HG03558 (cell line): ENCODE measurements around the gene DARS2.
"Not testable (repeated sequence)": the region's sequence is repeated elsewhere in the genome, so short reads cannot be mapped to it uniquely, and the experiment has no call there.

Experiments used
- ATAC-seq: cut with Tn5 transposase; IDR thresholded peaks from one replicate; pipeline ENCODE4 v1.9.1; 2021; ENCODE audit warnings: moderate number of reproducible peaks; ENCODE audit not compliant: unreplicated experiment; ENCODE audit errors: extremely low read depth

Gene DARS2, protein sequence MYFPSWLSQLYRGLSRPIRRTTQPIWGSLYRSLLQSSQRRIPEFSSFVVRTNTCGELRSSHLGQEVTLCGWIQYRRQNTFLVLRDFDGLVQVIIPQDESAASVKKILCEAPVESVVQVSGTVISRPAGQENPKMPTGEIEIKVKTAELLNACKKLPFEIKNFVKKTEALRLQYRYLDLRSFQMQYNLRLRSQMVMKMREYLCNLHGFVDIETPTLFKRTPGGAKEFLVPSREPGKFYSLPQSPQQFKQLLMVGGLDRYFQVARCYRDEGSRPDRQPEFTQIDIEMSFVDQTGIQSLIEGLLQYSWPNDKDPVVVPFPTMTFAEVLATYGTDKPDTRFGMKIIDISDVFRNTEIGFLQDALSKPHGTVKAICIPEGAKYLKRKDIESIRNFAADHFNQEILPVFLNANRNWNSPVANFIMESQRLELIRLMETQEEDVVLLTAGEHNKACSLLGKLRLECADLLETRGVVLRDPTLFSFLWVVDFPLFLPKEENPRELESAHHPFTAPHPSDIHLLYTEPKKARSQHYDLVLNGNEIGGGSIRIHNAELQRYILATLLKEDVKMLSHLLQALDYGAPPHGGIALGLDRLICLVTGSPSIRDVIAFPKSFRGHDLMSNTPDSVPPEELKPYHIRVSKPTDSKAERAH

DNA sequence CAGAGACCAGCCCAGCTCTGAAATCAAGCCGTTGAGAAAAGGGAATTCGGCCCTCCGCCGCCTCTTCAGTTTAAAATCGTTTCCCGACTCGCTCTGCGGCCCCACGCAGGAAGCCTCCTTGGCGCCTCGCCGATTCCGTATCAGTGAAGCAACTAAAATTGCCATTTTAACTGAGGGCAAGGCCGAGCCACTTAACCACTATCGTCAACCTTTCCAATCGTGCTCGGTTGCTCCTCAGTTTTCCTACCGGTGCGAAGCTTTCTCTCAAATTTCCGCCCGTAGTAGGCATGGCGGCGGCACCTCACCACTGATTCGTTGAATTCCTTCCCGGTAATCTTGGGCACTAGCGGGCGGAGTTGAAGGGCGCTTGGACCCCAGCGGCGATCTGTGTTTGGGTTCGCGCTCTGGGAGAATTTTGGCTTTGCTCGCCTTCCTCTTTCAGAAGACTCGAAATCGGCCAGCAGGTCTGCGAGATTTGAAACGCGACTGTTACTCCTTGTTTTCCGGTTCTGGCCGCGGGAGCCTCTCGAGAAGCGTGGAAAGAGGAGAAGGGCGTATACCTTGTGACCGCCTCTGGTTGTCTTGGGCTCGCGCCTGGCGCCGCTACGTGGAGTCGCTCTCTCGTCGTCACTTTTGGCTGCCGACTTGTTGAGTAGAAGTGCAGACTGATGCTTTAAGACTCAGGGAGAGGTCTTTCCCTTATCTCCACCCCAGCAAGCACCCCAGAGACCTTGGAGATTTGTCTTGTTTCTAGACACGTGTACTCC, at the start of gene DARS2, which contains the start of gene CENPL:
Gene DARS2, plus strand, starts transcription at position 359 of the 767 bp plus-strand sequence. CDS start 557 bp downstream, outside the sequence.
Gene CENPL, minus strand, starts transcription at position 569 of the 767 bp plus-strand sequence. CDS start 13,584 bp downstream, outside the sequence.
- peak; percentile 80 for ATAC-seq

DNA sequence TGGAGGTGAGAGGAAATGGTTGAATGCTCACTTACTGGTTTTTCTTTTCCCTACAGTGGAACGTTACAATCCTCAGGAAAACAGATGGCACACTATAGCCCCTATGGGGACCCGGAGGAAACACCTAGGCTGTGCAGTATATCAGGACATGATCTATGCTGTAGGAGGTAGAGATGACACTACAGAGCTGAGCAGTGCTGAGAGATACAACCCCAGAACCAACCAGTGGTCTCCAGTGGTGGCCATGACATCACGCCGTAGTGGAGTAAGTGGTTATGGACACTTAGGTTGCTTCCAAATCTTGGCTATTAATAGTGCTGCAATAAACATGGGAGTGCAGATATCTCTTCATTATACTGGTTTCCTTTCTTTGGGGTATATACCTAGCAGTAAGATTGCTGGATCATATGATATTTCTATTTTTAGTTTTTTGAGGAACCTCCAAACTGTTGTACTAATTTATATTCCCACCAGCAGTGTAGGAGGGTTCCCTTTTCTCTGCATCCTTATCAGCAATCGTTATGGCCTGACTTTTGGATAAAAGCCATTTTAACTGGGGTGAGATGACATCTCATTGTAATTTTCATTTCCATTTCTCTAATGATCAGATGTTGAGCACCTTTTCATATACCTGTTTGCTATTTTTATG, 48.8 kb upstream of the DARS2 start:
- ATAC-seq, result no peak

DNA sequence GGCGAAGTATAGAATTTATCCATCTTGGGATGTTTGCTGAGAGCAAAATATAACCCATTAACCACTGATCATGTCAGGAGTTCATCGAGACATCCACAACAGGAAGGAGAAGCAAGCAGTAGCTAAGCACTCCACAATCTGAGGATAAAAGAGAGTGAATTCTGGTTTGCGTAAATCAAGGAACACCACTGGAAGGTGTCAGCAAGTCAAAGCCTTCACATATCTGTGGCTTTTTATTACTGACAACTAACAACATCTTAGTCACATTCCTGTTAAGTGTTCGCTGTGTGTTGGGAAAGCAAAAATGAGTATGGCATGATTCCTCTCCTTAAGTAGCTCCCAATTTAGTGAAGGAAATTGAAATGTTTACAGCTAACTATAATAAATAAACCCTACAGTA, 44.5 kb upstream of the DARS2 start:
- ATAC-seq, result no peak

DNA sequence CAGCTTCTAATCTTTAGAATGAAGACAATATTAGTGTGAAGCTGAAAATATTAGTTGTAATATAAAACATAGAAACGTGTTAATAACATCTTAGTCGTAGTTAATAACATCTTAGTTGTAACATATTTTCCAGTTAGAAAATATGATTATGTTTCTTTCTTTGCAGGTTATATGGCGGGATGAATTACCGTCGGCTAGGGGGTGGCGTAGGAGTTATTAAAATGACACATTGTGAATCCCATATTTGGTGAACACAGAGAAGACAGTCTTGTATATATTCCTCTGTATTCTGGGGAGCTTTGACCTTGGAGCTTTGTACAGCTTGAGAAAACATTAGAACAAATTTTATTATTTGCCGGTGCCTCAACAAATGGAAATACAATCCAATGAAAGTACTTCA, 39.5 kb upstream of the DARS2 start:
- no peak for ATAC-seq

DNA sequence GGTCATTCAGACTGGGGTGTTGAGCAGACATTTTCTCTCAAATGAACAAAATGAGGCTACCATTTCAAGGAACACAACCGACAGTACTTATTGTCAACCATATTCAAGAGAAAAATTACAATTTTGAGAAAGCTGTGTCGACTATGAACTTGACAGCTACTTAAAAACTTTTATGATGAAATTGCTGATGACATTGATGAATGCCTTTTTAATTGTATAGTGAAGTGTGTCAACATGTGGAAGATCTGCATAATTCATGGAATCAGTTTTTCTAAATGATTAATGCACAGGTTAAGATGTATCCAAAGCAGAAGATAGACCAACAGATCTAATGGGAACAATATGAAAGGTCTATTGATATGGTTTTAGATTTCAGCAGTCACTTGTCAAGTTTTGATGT, 34.6 kb upstream of the DARS2 start:
- ATAC-seq, result no peak

DNA sequence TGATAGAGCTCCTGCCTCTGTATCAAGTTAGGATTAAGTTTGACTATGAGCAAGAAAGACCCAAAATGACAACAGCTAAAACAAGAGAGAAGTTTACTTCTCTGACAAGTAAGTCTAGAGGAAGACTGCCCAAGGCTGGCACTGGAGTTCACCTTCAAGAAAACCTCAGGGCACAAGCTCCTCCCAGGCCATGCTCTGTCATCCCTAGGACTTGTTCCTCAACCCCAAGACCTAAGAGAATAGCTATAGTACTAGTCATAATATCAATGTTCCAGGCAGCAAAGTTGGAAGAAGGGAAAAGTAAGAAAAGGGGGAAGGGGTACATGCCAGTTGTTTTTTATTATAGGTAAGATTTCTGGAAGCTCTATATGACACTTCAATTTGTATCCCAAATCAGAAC, 26.4 kb upstream of the DARS2 start:
- no peak for ATAC-seq

DNA sequence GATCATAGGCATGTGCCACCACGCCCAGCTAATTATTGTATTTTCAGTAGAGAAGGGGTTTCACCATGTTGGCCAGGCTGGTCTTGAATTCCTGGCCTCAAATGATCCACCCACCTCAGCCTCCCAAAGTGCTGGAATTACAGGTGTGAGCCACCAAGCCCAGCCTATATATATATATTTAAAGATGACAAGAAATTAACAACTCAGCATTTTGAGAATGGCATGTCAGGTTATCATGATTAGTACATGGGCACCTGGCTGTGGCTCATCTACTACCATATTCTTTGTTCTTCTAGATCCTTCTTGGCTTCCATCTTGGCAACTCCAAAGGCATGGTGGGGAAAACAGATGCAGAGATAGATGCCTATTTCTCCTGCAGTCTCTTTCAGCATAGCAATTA, 24.5 kb upstream of the DARS2 start:
- ATAC-seq, result not testable (repeated sequence)

DNA sequence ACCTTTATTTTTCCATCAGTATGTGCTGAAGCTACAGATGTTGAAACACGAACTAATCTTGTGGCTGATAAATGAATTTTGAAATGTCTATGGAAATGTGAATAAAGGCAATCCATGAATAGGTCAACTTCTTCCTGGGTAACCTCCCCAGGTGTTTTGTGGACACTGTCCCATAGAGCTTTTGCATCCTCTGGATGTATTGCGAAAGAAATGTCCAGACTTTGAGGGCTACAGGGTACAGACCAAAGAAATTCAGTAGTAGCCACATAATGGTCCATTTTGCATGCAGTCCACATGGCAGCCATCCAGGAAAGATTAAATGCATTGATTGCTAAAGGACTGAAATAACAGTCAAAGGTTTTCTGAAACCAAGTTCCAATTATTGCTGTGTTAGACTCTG, 21.5 kb upstream of the DARS2 start:
- ATAC-seq, result no peak

DNA sequence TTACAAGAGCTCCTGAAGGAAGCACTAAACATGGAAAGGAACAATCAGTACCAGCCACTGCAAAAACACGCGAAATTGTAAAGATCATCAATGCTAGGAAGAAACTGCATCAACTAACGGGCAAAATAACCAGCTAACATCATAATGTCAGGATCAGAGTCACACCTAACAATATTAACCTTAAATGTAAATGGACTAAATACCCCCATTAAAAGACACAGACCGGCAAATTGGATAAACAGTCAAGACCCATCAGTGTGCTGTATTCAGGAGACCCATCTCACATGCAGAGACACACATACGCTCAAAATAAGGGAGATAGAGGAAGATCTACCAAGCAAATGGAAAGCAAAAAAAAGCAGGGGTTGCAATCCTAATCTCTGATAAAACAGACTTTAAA, 10.8 kb upstream of the DARS2 start:
- ATAC-seq, result not testable (repeated sequence)

DNA sequence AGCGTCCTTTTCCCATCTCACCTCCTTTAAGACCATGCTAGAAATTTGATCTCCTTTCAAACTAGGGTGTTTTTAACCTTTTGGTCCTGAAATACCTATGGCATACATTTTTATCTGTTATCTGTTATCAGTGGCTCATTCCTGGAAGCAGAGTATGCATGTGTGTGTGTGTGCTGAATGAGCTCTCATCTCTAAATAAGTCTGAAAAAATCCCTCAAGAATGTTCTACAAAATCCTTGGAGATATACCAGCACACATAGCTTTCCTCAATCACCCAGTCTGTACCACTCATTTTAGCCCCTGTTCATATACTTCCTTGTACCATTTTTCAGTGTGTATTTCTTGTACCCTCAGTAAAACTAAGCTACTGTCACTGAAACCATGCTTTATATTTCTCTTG, 6.0 kb upstream of the DARS2 start:
- no peak for ATAC-seq

DNA sequence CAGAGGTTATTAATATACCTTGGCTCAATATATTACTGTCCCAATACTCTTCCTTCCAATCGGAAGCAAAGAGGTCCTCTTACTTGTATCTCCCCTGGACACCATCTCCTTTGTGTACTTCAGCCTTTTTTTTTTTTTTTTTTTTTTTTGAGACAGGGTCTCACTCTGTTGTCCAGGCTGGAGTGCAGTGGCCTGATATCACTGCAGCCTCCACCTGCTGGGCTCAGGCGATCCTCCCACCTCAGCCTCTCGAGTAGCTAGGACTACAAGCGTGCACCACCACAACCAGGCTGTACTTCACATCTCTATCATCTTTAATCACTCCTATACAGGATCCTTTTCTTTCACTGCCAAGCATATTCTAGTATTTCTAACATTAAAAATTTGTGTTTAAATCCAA, 2.8 kb upstream of the DARS2 start:
- no peak for ATAC-seq

DNA sequence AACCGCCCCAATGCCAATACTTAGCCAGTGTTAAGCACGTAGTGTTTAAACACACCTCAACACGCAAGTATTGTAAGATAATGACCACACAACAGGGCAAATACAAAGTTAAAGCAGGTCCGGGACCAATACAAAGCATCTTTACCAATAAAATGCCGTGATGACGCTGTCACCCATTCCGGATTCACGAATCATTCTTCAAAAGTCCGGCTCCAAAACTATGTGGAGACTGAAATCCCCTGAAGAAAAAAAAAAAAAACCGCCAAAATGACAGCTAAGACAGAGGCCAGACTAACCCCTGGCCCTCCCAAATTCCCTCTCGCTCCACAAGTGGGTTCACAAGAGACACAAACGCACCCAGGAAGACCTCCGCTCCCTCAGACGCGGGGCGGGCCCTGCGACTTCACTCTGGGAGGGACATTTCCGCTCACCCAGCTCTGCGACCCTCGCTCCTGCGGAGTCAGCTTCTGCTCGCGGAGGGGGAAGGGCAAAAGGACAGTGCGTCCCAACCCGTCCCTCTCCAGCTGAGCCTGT, 625 bp upstream of the DARS2 start:
- ATAC-seq, result peak; percentile 21

DNA sequence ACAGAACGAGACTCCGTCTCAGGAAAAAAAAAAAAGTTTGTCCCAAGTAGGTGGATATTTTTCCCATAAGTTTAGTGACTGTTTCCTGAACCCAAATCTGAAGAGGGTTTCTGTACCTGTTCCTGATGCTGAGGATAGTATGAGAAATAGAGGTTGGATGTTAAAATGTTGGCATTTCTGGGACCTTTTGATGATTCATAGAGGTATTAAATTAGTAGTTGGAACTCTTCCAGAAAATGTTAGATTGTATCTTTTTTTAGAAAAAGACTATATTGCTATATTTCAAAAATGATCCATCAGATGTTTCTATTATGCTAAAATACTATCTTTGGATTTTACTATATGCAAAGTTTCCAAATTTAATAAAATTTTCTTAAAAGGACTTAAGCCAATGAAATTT, 3.1 kb downstream of the DARS2 start:
- ATAC-seq, result no peak

DNA sequence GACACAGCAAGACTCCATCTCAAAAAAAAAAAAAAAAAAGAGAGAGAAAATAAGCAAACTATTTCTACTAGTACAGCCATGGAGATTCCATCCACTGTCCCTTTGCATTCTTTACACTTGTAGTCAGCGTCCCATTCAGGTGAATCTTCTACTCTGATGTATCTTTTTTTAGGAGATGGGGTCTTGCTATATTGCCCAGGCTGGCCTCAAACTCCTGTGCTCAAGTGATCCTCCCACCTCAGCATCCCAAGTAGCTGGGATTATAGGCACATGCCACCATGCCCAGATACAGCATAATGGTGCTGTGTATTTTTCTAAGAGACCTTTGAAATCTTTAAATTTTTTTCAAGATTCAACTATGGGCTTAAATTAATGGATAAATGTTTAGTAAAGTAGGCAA, 8.3 kb downstream of the DARS2 start:
- no peak for ATAC-seq

DNA sequence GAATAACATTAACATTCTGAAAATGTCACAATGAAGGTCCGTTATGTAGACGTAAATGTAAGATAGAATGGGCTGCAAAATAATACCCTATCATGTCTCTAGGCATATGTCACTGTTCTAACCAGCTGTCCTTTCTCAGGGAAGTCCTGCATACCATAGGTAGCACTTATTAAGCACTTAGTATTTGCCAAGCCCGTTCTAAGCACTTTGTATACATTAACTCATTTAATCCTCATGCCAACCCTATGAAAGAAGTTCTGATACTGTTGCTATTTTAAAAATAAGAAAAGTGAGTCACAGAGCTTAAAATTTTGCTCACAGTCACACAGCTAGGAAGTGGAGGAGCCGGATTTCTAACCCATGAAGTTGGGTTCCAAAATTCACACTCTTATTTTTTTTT, 27.6 kb downstream of the DARS2 start:
- no peak for ATAC-seq

DNA sequence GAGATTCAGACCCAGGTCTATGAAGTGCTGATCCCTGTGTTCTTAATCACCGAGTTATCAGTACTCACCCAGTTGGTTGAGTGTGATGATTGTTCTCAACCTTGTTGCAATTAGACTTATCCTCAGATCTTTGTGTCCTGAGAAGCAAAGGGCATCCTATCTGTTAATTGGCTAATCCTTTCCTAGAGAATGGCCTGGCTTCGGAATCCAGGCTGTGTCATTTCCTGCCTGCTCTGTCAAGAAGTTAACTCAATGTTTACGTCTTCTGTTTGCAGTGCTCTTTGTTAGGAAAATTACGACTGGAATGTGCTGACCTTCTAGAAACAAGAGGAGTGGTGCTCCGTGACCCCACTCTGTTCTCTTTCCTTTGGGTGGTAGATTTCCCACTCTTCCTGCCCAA, 28.6 kb downstream of the DARS2 start:
- no peak for ATAC-seq

DNA sequence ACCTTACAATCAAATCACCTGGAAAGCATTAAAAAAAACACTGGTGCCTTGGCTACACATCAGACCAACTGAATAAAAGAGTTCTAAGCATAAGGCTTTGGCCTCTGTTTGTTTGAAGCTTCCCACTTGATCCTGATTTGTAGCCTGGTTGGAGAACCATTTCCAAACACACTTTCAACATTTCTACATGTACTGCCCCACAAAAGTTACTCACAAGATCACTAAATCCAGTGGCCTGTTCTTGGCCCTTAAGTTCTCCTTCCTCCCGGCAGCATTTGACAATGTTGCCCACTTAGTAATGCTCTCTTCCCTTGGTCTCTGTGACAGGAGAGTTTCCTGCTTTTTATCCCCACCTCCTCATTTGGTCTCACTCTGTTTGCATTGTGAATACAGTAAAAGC, 31.5 kb downstream of the DARS2 start:
- no peak for ATAC-seq

DNA sequence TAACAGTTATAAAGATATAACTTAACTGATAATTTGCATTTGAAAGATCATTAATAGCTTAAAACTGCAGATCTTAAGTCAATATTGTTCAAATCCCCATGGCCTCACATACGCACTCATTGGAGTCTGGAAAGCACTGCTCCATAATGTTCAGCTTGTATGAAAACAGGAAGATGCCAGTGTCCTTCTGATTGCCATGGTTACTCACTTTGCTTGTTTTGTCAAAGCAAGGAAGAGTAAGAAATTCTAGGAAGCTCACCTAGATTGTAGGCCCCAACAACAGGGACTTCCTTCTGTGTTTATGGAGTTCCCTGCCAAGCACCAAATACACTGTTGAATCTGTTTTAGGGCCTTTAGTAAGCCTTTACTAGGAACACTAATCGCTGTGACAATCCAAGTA, 32.4 kb downstream of the DARS2 start:
- no peak for ATAC-seq

DNA sequence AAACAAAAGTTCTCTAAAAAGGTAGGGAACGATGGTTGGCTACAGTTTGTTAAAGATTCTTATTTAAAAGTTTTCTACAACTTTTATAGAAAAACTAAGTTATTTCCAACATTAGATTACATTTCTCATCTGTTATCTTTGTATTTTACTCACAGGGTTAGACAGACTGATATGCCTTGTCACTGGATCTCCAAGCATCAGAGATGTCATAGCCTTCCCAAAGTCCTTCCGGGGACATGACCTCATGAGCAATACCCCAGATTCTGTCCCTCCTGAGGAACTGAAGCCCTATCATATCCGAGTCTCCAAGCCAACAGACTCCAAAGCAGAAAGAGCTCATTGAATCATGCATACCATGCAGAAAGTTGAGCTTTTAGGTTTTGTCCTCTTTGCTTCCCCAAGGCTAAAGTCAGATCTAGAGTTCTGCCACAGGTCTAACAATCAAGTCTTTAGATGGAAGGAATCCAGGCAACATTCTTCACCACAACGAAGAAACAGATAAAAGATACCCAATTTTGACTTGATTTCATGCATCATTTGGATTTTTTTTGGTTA, 33.0 kb downstream of the DARS2 start:
- no peak for ATAC-seq

DNA sequence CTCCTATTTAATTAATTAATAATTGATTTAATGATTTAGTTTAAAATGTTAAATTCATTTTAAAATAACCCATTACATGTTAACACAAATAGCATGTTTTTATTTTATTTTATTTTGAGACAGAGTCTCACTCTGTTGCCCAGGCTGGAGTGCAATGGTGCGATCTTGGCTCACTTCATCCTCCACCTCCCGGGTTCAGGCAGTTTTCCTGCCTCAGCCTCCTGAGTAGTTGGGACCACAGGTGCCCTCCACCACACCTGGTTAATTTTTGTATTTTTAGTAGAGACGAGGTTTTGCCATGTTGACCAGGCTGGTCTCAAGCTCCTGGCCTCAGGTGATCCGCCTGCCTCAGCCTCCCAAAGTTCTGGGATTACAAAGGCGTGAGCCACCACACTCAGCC, 35.1 kb downstream of the DARS2 start:
- ATAC-seq, result not testable (repeated sequence)
